Colonic mucosa (tissue), 4 donors: ENCODE data around the gene BPTF. TPM values are rescaled to one million over a fixed set of nuclear protein-coding genes. Genes with fewer than 3 reads are reported as not detected.
A peak's percentile ranks its signal among the peaks of the same experiment; 100 is the strongest.

Source experiments
- DNase-seq: peaks from one replicate; pipeline ENCODE4 v3.0.0-alpha.2; 2020
- H3K27ac ChIP-seq: fragments of 200-600 bp; one replicate; pipeline ENCODE4 v1.8.0; 2021
- H3K27me3 ChIP-seq: fragments of 200-600 bp; one replicate; pipeline ENCODE4 v1.8.0; 2021
- H3K36me3 ChIP-seq: fragments of 200-600 bp; one replicate; pipeline ENCODE4 v1.8.0; 2021
- H3K4me1 ChIP-seq: fragments of 200-600 bp; one replicate; pipeline ENCODE4 v1.8.0; 2021; ENCODE audit warnings: mild to moderate bottlenecking
- H3K4me3 ChIP-seq: fragments of 200-600 bp; one replicate; pipeline ENCODE4 v1.8.0; 2021
- H3K9ac ChIP-seq, 2 donors: one replicate each; pipeline ENCODE4 v1.7.0; 2013; ENCODE audit warnings: control low read depth in 2 of 2, low read depth in 2 of 2, low read length in 2 of 2
- H3K9me3 ChIP-seq: fragments of 200-600 bp; one replicate; pipeline ENCODE4 v1.8.0; 2021
- CTCF ChIP-seq: fragments of 200-600 bp; IDR thresholded peaks from one replicate; pipeline ENCODE4 v1.8.0; 2022; ENCODE audit warnings: antibody characterized with exemption, mild to moderate bottlenecking
- intact Hi-C: fragments of 100-400 bp; cut with DNase I; formaldehyde crosslinking; loops from one replicate; pipeline ENCODE4 v1.14.1; 2022
- total RNA-seq, 2 donors: library from RNA; stranded (reverse); fragmentation: NEBNext Ultra II Directional in 1 of 2; extraction: Animal tissue kit (Norgen Biotek cat#: 25700) in 1 of 2; gene quantifications; one replicate each; pipeline ENCODE4 v1.2.1, GENCODE V29; 2021
- donor health status: healthy.
- donor health status: DM: no; HTN: no; CAD: no.
- donor health status: DM: no; HTN: no; CAD: no.

BPTF gene
- total RNA-seq, 2 donors from 2014 or later = 61.3 to 77.9 TPM

- Histone ChIP-seq H3K9me3 (no peaks in the 10 kb centered on the region), H3K9ac (no peak overlapping the region), H3K4me1 (peaks cover 8% of the 10 kb centered on the region), H3K36me3 (no peaks in the 10 kb centered on the region), H3K27me3 (no peaks in the 10 kb centered on the region), H3K27ac (no peak overlapping the region), H3K4me3 (no peak overlapping the region)
- TF ChIP-seq CTCF = no peak
- DNase-seq = no peak
- intact Hi-C loops = no loop called here
These were observed 173.2 kb downstream of the BPTF start for GRCh38 chr17:67998466-67998865.

DNA sequence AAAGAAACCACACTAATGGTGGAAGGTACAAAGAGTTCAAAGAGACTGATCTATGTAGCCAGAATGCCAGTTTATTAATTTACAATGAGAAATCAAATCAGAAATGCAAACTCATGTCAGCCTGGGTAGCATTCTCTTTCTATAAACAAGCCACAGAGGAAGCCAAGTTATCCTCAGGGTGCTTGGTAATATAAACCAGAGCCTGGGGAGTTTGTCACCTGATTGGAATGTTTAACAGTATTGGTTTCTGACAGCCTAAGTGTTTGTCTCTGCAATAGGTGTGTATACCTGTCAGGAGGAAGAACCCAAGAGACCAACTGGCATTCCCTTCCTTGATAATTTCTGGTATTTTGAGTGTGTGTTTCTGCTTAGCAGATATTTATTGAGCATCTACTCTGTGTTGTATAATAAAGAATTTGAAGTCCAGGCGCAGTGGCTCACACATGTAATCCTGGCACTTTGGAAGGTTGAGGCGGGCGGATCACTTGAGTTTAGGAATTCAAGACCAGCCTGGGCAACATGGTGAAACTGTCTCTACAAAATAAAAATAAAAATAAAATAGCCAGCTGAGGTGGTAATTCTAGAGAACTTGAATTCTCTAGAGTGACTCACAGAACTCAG lies 174.1 kb downstream of the BPTF start:
- Histone ChIP-seq H3K27me3 (no peaks in the 10 kb centered on the region), H3K9ac (no peak overlapping the region), H3K36me3 (no peaks in the 10 kb centered on the region), H3K4me3 (no peak overlapping the region), H3K27ac (no peak overlapping the region), H3K9me3 (no peaks in the 10 kb centered on the region), H3K4me1 (peaks cover 8% of the 10 kb centered on the region)
- DNase-seq = no peak
- intact Hi-C loops = no loop called here
- TF ChIP-seq CTCF = no peak

DNA sequence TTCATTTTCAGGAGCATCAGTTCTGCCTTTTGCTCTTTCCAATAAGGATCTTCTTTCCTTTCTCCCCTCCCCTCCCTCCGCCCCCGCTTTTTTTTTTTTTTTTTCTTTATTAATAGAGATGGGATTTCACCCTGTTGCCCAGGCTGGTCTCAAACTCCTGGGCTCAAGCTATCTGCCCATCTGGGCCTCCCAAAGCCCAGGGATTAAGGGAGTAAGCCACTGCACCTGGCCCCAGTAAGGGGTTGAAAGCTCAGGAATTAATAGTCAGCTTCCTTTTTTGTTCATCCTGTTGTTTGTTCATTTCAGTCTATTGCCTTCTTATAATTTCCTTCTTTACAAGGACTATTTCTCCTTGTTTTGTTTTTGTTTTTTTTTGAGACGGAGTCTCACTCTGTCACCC lies 178.9 kb downstream of the BPTF start:
- intact Hi-C loops = no loop called here
- TF ChIP-seq CTCF = no peak

DNA sequence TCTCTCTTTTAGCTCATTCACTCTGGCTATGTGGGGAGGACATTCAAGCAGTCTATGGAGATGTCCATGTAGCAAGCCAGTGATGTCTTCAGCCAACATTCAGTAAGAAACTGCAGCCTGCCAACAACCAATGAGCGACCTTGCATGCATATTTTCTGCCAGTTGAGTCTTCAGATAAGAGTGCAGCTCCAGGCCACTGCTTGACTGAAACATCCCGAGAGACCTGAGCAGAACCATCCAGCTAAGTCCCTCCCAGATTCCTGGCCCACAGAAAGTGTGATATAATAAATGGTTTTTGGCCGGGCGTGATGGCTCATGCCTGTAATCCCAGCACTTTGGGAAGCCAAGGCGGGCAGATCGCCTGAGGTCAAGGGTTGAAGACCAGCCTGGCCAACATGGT lies 181.5 kb downstream of the BPTF start:
- Histone ChIP-seq H3K4me3 (no peak overlapping the region), H3K27me3 (no peaks in the 10 kb centered on the region), H3K27ac (no peak overlapping the region), H3K36me3 (no peaks in the 10 kb centered on the region), H3K9me3 (no peaks in the 10 kb centered on the region), H3K9ac (no peak overlapping the region), H3K4me1 (no peaks in the 10 kb centered on the region)
- intact Hi-C loops = no loop called here
- no peak for TF ChIP-seq CTCF
- no peak for DNase-seq

More for the DNA sequence above, 178.9 kb downstream of the BPTF start:
- Histone ChIP-seq H3K4me1 (no peaks in the 10 kb centered on the region), H3K27me3 (no peaks in the 10 kb centered on the region), H3K4me3 (no peak overlapping the region), H3K36me3 (no peaks in the 10 kb centered on the region), H3K9ac (no peak overlapping the region), H3K27ac (no peak overlapping the region), H3K9me3 (no peaks in the 10 kb centered on the region)
- no peak for DNase-seq

DNA sequence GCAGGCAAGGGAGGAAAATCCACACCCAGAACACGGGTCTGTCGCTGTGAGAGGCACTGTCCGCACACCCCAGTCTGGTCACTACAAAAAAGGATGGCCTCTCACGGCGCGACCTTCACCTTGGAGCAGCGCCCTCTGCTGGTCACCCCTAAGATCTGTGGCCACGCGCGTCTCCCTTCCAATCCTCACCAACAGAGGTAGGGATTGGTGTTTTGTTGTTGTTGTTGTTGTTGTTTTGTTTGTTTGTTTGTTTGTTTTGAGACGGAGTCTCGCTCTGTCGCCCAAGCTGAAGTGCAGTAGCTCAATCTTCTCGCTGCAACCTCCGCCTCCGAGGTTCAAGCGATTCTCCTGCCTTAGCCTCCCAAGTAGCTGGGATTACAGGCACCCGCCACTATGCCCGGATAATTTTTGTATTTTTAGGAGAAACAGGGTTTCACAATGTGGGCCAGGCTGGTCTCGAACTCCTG lies 185.9 kb downstream of the BPTF start:
- peak overlapping the region; percentile 12 for H3K4me3 ChIP-seq
- no peaks in the 10 kb centered on the region for H3K27me3 ChIP-seq
- H3K27ac ChIP-seq = no peak overlapping the region
- H3K9ac ChIP-seq = no peak overlapping the region
- H3K9me3 ChIP-seq = no peaks in the 10 kb centered on the region
- peak; percentile 66 for TF ChIP-seq CTCF
- peak; percentile 60 for DNase-seq
- H3K36me3 ChIP-seq = no peaks in the 10 kb centered on the region
- no peaks in the 10 kb centered on the region for H3K4me1 ChIP-seq
- intact Hi-C loops = loop anchor here (10.0 kb wide), 1 partner anchor 46 kb away; no protein-coding TSS in a partner anchor
